GM23248 (cell line): ENCODE results near the gene LIN7A. TPM values are rescaled to one million over a fixed set of nuclear protein-coding genes. Genes with fewer than 3 reads are reported as not detected.

Source experiments
- DNase-seq: peaks from one replicate; pipeline ENCODE4 v3.0.0-alpha.2; 2015
- H2AFZ ChIP-seq: fragments of 200-600 bp; sonication (generic); 2 replicates; pipeline ENCODE4 v1.6.1; 2016; ENCODE audit warnings: antibody characterized with exemption
- H3F3A ChIP-seq: fragments of 200-600 bp; sonication (generic); 2 replicates; pipeline ENCODE4 v1.6.1; 2016; ENCODE audit warnings: mild to moderate bottlenecking, antibody characterized with exemption, mixed run types; ENCODE audit not compliant: insufficient read depth
- H3K27ac ChIP-seq: fragments of 200-600 bp; sonication (generic); 2 replicates; pipeline ENCODE4 v1.5.1; 2016; ENCODE audit warnings: mild to moderate bottlenecking
- H3K27me3 ChIP-seq: fragments of 200-600 bp; sonication (generic); replicated peaks from 2 replicates; pipeline ENCODE4 v1.6.1; 2016; ENCODE audit warnings: mild to moderate bottlenecking; ENCODE audit not compliant: insufficient read depth
- H3K36me3 ChIP-seq: fragments of 200-600 bp; sonication (generic); 2 replicates; pipeline ENCODE4 v1.6.1; 2016; ENCODE audit warnings: low read depth, mild to moderate bottlenecking
- H3K4me1 ChIP-seq: fragments of 200-600 bp; sonication (generic); 2 replicates; pipeline ENCODE4 v1.6.1; 2016; ENCODE audit warnings: mild to moderate bottlenecking; ENCODE audit not compliant: insufficient read depth
- H3K4me2 ChIP-seq: fragments of 200-600 bp; sonication (generic); one replicate; pipeline ENCODE4 v1.6.1; 2016; ENCODE audit warnings: mild to moderate bottlenecking; ENCODE audit not compliant: unreplicated experiment
- H3K4me3 ChIP-seq: fragments of 200-600 bp; sonication (generic); 2 replicates; pipeline ENCODE4 v1.5.1; 2016; ENCODE audit warnings: mild to moderate bottlenecking
- H3K79me2 ChIP-seq: fragments of 200-600 bp; sonication (generic); 2 replicates; pipeline ENCODE4 v1.6.1; 2016; ENCODE audit warnings: mild to moderate bottlenecking; ENCODE audit not compliant: insufficient read depth
- H3K9ac ChIP-seq: fragments of 200-600 bp; sonication (generic); 2 replicates; pipeline ENCODE4 v1.6.1; 2016; ENCODE audit warnings: mild to moderate bottlenecking
- H3K9me2 ChIP-seq: fragments of 200-600 bp; sonication (generic); 2 replicates; pipeline ENCODE4 v1.6.1; 2016; ENCODE audit warnings: mixed run types, mild to moderate bottlenecking, moderate library complexity; ENCODE audit not compliant: insufficient read depth
- H3K9me3 ChIP-seq: fragments of 200-600 bp; sonication (generic); one replicate; pipeline ENCODE4 v1.6.1; 2017; ENCODE audit warnings: low read depth
- H4K20me1 ChIP-seq: fragments of 200-600 bp; sonication (generic); 2 replicates; pipeline ENCODE4 v1.6.0; 2016; ENCODE audit not compliant: insufficient read depth
- EZH2 ChIP-seq: fragments of 200-600 bp; sonication (generic); IDR thresholded peaks from 2 replicates; pipeline ENCODE4 v1.6.1; 2018; ENCODE audit warnings: antibody characterized with exemption, mild to moderate bottlenecking; ENCODE audit not compliant: insufficient read depth, poor library complexity, severe bottlenecking
- EZH2phosphoT487 ChIP-seq: fragments of 200-600 bp; sonication (generic); IDR thresholded peaks from 2 replicates; pipeline ENCODE4 v1.6.1; 2018; ENCODE audit warnings: antibody characterized with exemption, moderate library complexity, mild to moderate bottlenecking, low read depth; ENCODE audit not compliant: insufficient read depth
- WGBS, 2 experiments: methylation state at CpG; one replicate each; pipeline ENCODE4 v1.1.6; 2015 to 2017; ENCODE audit warnings: low lambda C conversion rate in 2 of 2, low coverage in 1 of 2; ENCODE audit errors: missing lambda C conversion rate in 2 of 2; 5-methylcytosine and 5-hydroxymethylcytosine counted together
- in situ Hi-C: fragments of 300-500 bp; cut with MboI; formaldehyde crosslinking; loops from 2 replicates; pipeline ENCODE4 v1.15.0; 2020
- polyA plus RNA-seq: library from polyadenylated mRNA; unstranded; fragments of >200 nt; fragmentation: Nextera tagmentation; extraction: Ambion mirVana; gene quantifications from 2 replicates; pipeline ENCODE4 v1.2.1, GENCODE V29; 2016
- total RNA-seq: library from RNA; depleted of rRNA; stranded (reverse); fragments of >200 nt; shearing (Covaris generic); gene quantifications from 2 replicates; pipeline ENCODE4 v1.2.3, GENCODE V29; 2014

LIN7A gene
- total and polyA plus RNA-seq, 2 experiments from 2014 or later: 1.5 to 1.6 TPM

- Histone ChIP-seq H3K9me2 (no peaks in the 10 kb centered on the region), H3K36me3 (no peaks in the 10 kb centered on the region), H3K27me3 (no peaks in the 10 kb centered on the region), H3K9me3 (no peaks in the 10 kb centered on the region), H4K20me1 (no peaks in the 10 kb centered on the region), H3F3A (no peaks in the 10 kb centered on the region), H3K9ac (no peak overlapping the region), H3K27ac (no peak overlapping the region), H3K79me2 (no peaks in the 10 kb centered on the region), H3K4me1 (no peaks in the 10 kb centered on the region), H3K4me2 (no peak overlapping the region), H2AFZ (no peak overlapping the region), H3K4me3 (no peak overlapping the region)
- DNase-seq: no peak
- 97% methylated on average over 4 of the region's 4 CpGs for WGBS, 2 experiments
- TF ChIP-seq EZH2: no peak
- TF ChIP-seq EZH2phosphoT487: no peak
- in situ Hi-C loops: no loop called here
Measured at GRCh38 chr12:80920006-80920405, 17.7 kb downstream of the LIN7A start.

- TF ChIP-seq EZH2phosphoT487 (no peak), EZH2 (no peak)
- no peak overlapping the region for H3K27ac ChIP-seq
Measured at GRCh38 chr12:80917651-80918050, 20.1 kb downstream of the LIN7A start.

GRCh38 chr12:80912901-80913770 is 24.6 kb downstream of the LIN7A start:
- in situ Hi-C loops: no loop called here
- H3K9ac ChIP-seq: no peak overlapping the region
- no peak overlapping the region for H3K4me3 ChIP-seq
- peaks cover 6% of the 10 kb centered on the region; the same call in 1 of the 2 replicates for H3K4me1 ChIP-seq
- no peaks in the 10 kb centered on the region for H3K36me3 ChIP-seq
- H3K9me3 ChIP-seq: no peaks in the 10 kb centered on the region
- H4K20me1 ChIP-seq: no peaks in the 10 kb centered on the region
- H2AFZ ChIP-seq: no peak overlapping the region
- 81 to 83% methylated on average over 13 of the region's 13 CpGs for WGBS, 2 experiments
- no peaks in the 10 kb centered on the region for H3K9me2 ChIP-seq
- no peak overlapping the region for H3K27ac ChIP-seq
- no peaks in the 10 kb centered on the region for H3K27me3 ChIP-seq
- H3K4me2 ChIP-seq: no peak overlapping the region
- H3K79me2 ChIP-seq: no peaks in the 10 kb centered on the region
- H3F3A ChIP-seq: no peaks in the 10 kb centered on the region
- DNase-seq: no peak
- TF ChIP-seq EZH2: no peak
- TF ChIP-seq EZH2phosphoT487: no peak

More at GRCh38 chr12:80917651-80918050, 20.1 kb downstream of the LIN7A start:
- no peak overlapping the region for H3K9ac ChIP-seq
- H3F3A ChIP-seq: no peaks in the 10 kb centered on the region
- H3K36me3 ChIP-seq: no peaks in the 10 kb centered on the region
- no peaks in the 10 kb centered on the region for H3K4me1 ChIP-seq
- no peaks in the 10 kb centered on the region for H3K9me3 ChIP-seq
- no peaks in the 10 kb centered on the region for H3K27me3 ChIP-seq
- H3K4me2 ChIP-seq: no peak overlapping the region
- no peaks in the 10 kb centered on the region for H3K9me2 ChIP-seq
- in situ Hi-C loops: no loop called here
- no peak overlapping the region for H2AFZ ChIP-seq
- no peak overlapping the region for H3K4me3 ChIP-seq
- WGBS, 2 experiments: 69 to 75% methylated on average over 3 of the region's 3 CpGs
- no peaks in the 10 kb centered on the region for H4K20me1 ChIP-seq
- H3K79me2 ChIP-seq: no peaks in the 10 kb centered on the region
- DNase-seq: no peak

- H3K9ac ChIP-seq: no peak overlapping the region
Measured at GRCh38 chr12:80909370-80909769, 28.4 kb downstream of the LIN7A start.

More at GRCh38 chr12:80909370-80909769, 28.4 kb downstream of the LIN7A start:
- Histone ChIP-seq H3K9me2 (no peaks in the 10 kb centered on the region), H3K27ac (no peak overlapping the region), H3K36me3 (no peaks in the 10 kb centered on the region), H3F3A (no peaks in the 10 kb centered on the region), H3K4me1 (peaks cover 6% of the 10 kb centered on the region; the same call in 1 of the 2 replicates), H3K4me3 (no peak overlapping the region), H3K4me2 (no peak overlapping the region), H3K27me3 (no peaks in the 10 kb centered on the region), H4K20me1 (no peaks in the 10 kb centered on the region), H3K79me2 (no peaks in the 10 kb centered on the region), H3K9me3 (no peaks in the 10 kb centered on the region), H2AFZ (no peak overlapping the region)
- 94 to 99% methylated on average over 6 of the region's 6 CpGs for WGBS, 2 experiments
- in situ Hi-C loops: no loop called here
- no peak for DNase-seq
- TF ChIP-seq EZH2 (no peak), EZH2phosphoT487 (no peak)
